Epithelial cell of esophagus (primary cell): ENCODE results near the gene HK1.

Experiments used
- DNase-seq: peaks from one replicate; pipeline ENCODE4 v3.0.0; 2010; ENCODE audit warnings: low read depth
- H3K4me3 ChIP-seq: 2 replicates; pipeline ENCODE4 v1.5.1; 2011; ENCODE audit warnings: mild to moderate bottlenecking, low read length, control low read depth
- TF ChIP-seq, protein P1 (sequence below): IDR thresholded peaks from 2 replicates; pipeline ENCODE4 v1.5.1; 2011; ENCODE audit warnings: low read depth, mild to moderate bottlenecking, low read length, control low read depth, inconsistent platforms; ENCODE audit not compliant: insufficient read depth; ENCODE audit errors: missing control alignments

The HK1 gene

DNA sequence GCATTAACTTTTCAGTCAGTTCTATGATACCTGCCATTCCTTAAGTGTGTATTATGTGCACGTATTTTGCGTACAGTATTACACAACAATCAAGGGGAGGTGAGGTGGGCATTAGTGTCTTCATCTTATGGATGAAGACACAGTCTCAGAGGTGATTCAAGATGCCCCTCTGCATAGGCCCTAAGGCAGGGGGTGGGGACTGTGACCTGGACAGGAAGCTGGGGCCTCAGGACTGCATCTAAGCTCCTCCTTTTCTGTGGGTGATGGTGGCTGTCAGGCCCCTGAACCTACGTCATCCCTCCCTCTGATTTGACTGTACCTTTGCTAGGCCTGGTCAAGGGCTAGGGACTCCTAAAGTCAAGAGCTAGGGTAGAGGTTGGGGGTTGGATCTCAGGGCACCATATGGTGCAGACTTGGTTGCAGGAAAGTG, 38.9 kb downstream of the HK1 start:
- TF ChIP-seq, protein P1, sequence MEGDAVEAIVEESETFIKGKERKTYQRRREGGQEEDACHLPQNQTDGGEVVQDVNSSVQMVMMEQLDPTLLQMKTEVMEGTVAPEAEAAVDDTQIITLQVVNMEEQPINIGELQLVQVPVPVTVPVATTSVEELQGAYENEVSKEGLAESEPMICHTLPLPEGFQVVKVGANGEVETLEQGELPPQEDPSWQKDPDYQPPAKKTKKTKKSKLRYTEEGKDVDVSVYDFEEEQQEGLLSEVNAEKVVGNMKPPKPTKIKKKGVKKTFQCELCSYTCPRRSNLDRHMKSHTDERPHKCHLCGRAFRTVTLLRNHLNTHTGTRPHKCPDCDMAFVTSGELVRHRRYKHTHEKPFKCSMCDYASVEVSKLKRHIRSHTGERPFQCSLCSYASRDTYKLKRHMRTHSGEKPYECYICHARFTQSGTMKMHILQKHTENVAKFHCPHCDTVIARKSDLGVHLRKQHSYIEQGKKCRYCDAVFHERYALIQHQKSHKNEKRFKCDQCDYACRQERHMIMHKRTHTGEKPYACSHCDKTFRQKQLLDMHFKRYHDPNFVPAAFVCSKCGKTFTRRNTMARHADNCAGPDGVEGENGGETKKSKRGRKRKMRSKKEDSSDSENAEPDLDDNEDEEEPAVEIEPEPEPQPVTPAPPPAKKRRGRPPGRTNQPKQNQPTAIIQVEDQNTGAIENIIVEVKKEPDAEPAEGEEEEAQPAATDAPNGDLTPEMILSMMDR: no peak
- no peak overlapping the region for H3K4me3 ChIP-seq
- DNase-seq: peak; percentile 31

DNA sequence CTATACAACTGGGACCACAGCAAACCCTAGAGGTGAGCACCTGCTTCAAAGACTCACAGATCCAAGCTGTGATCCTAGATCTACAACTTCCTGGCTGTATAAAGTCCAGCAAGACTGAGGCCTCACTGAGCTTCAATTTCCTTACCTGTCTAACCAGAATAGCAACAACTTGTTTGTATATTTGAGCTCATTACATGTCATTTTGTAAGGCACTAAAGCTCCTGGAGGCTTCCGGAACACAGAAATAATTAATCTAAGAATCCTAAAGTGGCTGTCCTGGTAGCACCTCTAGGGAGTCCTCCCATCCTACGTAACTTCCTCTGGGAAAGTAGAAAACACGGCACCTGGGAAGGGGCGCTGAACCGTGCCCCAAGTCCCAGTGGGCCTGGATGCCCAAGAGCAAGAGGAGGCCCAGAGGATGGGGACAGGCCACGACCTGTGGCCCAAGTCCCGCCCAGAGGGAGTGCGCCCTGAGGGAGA, 39.4 kb downstream of the HK1 start:
- TF ChIP-seq, protein P1: no peak
- H3K4me3 ChIP-seq: peak overlapping the region; percentile 54
- DNase-seq: peak; percentile 75

DNA sequence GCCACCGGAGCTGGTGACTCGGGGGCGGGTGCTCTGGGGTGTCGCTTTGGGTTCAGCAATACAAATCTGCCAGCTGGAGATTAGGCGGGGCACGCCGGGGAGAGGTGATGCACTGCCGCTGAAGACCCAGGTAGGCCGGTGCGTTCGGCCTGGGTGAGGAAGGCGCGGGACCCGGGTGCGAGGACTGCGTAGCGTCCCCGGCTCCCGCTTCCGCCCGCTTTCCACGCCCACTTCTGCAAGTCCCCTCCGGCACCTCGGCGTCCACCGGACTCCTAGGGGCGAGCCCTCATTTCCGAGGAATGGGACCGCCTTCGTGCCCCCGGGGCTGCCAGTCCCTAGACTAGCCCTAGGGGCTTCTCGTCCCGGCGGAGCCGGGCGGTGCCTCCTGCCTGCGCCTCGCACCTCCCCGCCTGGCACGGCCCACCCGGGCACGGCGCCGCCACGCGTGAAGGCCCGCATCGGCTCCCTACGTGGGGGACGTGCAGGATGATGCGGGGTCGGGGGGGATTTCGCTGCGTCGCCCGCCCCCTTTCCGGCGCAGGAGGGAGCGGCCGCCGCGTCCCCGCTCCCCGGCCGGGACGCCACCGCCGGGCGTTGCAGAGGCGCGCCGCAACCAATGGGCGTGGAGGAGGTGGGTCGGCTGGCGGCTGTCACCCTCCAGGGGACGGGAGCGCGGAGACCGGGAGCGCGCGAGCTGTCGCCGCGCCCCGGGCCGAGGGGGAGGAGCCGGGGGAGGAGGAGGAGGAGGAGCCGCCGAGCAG, 40.0 kb downstream of the HK1 start:
- H3K4me3 ChIP-seq: peak overlapping the region; percentile 96
- TF ChIP-seq, protein P1: no peak
- DNase-seq: peak; percentile 90

- H3K4me3 ChIP-seq: peak overlapping the region; percentile 96
- peak; percentile 61 for DNase-seq
- TF ChIP-seq, protein P1: no peak
Observed at GRCh38 chr10:69318867-69319727, 40.8 kb downstream of the HK1 start.

- H3K4me3 ChIP-seq: peak overlapping the region; percentile 96
- no peak for DNase-seq
- TF ChIP-seq, protein P1: no peak
Observed at GRCh38 chr10:69319841-69320316, 41.6 kb downstream of the HK1 start.

DNA sequence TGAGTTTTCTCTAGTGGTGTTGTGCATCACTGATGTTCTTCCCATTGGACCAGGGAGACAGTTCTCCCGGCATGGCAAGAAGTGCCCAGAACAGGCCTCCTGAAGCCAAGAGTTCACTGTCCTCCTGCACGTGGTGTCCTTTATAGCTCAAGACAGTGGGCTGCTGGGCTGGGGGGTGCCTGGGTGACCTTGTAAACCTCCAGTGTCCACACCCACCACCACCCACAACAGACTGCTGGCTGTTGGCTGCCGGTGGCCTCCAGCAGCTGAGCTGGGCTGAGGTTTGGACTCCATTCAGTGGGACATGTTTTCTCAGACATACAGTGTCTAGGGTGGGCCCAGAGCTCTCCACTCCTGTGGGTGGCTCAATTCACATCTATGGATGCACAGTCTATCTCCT, 42.2 kb downstream of the HK1 start:
- no peak for DNase-seq
- H3K4me3 ChIP-seq: peak overlapping the region; percentile 96
- TF ChIP-seq, protein P1: no peak
